HG03045 (cell line): ENCODE measurements around the gene RTF1.

Experiments
- ATAC-seq: cut with Tn5 transposase; IDR thresholded peaks from one replicate; pipeline ENCODE4 v1.9.1; 2021; ENCODE audit warnings: mild to moderate bottlenecking, moderate library complexity; ENCODE audit not compliant: unreplicated experiment

Gene RTF1

DNA sequence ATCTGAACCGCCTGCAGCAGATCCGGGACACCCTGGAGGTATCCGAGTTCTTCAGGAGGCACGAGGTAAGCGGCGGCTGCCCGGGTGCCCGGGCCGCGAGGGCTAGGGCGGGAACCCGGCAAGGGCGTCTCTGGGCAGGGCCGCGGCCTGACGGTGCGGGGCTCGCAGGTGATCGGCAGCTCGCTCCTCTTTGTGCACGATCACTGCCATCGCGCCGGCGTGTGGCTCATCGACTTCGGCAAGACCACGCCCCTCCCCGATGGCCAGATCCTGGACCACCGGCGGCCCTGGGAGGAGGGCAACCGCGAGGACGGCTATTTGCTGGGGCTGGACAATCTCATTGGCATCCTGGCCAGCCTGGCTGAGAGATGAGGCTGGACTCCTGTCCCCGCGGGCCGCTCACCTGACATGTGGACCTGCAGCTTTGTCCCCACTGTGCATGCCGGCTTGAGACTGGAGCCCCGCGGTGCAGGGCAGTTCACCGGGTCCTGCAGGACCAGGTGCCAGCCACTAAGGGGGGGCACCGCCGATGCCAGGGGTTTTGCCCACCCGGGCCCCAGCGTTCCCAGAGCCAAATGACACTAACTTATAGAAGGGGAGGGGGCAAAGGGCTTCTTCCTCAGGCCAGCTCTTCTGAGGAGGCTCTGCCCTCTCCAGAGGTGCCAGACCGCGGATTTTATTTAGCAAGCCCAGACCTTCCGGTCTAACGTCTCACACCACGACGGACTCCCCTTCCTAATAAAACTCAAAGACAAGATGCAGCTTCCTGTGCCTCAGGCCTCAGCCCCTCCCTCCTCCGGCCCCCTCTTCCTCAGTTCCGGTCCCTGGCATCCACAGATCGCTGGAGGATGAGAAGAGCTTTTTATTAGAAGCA, 86.1 kb downstream of the RTF1 start:
- ATAC-seq: no peak

DNA sequence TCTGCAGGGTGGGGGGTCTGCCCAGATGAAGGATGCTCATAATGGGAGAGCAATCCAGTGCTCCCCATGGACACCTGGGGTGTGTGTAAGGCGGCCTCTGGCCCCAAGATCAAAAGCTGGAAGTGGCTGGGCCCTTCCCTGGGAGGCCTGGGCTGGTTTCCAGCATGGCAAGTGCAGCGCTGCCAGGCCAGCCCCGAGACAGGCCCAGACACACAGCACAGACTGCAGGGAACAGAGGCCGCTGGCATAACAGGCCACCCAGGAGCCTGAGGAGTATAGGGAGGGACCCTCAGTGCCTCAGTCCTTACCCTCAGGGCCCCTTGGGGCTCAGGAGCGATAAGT, 86.7 kb downstream of the RTF1 start:
- no peak for ATAC-seq

DNA sequence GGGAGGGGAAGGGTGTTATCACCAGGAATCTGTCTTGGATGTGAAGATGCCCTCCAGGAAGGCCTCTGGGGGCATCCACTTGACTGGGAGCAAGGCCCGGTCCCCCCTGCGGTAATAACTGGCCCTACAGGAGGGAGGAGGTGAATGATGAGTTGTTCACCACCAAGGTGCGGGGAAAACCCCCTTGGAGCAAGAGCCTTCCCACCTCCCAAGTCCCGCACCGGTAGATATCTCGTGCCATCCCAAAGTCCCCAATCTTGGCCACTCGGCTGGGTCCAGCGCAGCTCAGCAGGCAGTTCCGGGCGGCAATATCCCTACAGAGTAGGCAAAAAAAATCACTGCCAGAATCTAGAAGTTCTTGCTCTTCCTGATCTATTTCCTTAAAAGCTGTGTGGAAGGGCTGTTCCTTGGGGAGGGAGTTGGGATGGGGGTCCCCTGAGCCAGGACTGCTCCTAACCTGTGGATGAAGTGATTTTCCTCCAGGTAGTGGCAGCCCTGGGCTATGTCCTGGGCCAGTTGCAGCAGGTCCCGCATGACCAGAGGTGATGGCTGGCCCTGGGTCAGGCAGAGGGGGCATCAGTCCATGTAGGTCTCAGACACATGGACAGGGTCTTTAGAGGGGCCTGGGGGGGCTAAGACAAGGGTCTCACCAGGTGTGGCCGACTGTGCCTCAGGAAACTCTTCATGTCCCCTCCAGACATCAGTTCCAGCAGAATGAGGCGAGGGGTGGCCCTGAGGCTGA, 88.0 kb downstream of the RTF1 start:
- ATAC-seq: no peak

DNA sequence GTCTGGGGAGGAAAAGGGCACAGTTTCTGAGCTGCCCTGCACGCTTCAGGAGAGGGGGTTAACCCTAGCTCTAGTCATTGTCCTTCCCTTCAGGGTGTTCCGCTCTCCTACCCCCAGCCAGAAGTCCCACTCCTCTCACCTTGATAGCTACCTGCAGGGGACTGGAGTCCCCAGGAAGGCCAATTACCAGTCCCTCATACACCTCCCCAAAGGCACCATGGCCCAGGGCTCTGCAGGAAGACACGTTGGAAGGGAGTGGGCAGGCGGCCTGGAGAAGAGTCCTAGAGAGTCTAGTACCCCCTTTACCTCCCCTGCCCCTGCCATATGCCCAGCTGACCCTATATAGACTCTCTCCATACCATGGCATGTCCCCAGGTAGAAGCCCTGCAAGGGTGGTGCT, 88.9 kb downstream of the RTF1 start:
- ATAC-seq: no peak

DNA sequence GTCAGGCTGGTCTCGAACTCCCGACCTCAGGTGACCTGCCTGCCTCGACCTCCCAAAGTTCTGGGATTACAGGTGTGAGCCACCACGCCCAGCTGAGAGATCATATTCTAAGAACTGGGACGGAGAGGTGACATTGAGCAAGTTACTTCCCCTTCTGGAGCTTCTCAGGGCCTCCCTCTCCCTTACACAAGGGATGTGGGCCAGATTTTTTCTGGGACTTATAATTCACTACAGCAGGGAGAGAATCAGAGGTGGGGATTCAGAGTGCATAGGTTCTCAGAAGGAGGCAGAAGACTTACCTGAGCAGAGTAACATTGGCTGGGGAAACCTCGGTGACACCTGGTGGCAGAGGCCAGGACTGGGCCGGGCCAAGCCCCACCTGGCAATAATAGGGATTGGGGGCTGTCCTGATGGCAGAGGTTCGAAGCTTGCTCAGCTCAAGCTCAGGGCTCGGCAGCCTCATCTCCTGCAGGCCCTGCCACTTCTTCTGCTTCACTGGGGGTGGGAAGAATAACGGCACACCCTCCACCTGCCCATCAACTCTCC, 90.0 kb downstream of the RTF1 start:
- ATAC-seq: no peak

DNA sequence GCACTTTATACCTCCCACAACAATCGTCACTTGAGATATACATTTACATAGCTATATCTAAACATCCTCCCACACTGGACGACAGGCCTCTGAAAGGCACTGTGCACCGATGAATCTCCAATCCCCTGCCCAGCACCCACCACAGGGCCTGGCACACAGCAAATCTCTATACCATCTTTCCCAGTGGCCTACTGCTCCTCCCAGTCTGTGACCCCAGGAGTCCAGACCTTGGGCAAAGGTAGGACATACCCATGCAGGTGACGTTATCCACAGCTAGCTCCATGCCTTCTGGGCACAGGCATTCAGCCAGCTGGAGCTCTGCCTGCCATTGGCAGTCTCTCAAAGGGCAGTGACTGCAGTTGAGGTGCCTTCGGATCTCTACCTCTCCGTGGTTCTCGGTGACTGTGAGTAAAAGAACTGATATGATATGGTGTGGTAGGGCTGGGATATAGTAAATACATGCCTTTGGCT, 91.0 kb downstream of the RTF1 start:
- ATAC-seq: no peak

DNA sequence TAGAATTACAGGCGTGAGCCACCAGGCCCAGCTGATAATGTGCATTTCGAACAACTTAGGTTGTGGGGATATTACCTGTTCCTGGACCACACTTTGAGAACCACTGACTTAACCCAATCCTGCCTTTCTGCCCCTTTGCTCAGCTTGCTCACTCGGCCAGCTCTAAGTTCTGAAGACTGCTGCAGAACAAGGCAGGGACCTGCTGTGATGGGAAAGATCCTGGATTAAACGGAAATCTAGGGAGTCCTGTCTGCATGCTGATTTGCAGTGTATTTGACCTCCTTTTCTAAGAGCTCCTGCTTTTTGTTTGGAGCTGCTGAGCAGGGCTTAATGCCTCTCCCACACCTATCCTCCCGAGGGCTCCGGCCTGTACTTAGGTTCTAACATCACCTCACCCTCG, 93.8 kb downstream of the RTF1 start:
- no peak for ATAC-seq

DNA sequence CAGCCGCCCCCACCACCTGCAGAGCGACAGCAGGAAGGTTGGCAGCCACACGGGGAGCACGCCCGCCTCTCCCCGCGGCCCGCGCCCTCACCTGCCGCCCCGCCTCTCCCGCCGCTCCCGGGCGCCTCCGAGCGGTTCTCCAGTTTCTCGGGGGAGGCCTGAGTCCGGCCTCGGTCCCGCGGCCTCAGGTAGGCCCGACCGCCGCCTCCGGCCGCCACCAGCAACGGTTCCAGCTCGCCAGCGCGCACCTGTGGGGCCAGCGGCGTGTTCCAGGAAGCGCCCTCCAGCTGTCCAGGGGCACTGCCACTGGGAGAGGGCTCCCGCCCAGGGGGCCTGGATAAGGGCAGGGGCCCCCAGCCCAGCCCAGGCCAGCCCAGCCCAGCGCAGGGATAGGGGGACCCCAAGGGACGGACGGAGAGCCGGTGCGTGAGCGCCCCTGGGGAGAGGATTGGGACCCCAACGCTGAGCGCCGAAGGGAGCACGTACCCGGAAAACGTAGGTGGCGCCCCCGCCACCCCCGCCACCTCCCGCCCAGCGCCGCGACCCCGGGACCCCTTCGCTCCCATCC, 94.5 kb downstream of the RTF1 start:
- no peak for ATAC-seq

DNA sequence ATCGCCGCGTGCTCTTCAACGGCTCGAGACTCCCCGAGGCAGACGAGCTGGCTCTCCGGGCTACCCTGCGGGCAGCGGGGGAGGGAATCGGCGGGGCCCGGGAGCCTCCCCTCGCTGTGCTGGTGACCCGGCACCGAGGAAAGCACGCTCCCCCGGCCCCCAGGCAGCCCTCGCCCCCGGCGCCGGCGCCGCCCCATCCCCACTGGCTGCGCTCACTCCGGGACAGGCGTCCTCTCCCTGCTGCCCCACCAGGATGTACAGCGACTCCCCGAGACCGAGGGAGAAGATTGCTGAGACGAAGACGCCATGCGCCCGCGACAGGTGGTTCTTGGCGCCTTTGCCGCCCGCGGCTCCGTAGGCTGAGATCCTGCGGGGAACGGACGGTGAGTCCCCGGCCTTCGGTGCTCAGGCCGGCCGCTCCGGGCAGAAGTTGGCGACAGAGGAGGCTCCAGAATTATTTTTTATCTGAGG, 95.0 kb downstream of the RTF1 start:
- no peak for ATAC-seq

DNA sequence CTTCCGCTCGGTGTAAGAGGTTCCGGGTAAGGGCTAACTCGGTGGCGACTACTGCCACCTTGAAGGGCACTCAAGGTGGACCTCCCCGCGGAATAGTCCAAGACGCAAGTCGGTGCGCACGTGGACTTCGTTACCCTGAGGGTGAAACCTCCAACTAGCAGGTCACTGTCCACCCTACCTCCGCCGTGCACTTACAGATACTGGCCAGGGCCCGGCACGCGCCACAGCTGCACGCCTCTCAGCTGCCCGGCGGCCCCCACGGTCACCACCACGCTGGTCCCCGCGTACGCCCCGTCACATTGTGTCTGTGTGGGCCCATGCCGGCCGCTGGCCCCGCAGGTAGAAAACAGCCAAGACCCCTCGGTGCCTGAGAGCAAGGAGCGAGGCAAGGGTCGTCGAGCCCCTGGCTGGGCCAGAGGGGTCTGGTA, 95.6 kb downstream of the RTF1 start:
- ATAC-seq: no peak

DNA sequence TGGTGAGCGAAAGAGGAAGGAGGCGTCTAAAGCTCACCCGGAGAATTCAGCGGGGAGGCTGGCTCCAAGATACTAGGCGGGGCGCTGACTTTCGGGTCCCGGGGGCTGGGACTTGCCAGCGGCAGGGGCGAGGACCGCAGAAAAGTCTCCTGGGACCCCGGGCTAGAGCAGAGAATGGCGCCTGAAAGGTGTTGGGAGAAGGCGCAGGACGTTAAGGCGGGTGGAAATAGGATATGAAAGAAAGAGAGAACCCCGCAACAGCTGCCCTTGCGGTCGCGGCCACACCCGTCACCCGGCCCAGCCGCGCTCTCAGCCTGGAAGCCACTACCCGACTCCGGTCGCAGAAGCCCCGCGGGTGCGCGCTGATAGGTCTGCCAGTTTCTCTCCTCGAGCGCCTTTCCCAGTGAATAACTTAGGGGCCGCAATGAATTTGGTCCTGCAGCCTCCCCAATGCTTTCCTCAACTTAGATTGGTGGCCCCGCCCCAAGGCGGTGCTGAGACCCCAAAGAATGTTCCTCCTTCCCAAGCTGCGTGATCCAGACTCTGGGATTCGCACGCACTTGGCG, 96.1 kb downstream of the RTF1 start:
- no peak for ATAC-seq

DNA sequence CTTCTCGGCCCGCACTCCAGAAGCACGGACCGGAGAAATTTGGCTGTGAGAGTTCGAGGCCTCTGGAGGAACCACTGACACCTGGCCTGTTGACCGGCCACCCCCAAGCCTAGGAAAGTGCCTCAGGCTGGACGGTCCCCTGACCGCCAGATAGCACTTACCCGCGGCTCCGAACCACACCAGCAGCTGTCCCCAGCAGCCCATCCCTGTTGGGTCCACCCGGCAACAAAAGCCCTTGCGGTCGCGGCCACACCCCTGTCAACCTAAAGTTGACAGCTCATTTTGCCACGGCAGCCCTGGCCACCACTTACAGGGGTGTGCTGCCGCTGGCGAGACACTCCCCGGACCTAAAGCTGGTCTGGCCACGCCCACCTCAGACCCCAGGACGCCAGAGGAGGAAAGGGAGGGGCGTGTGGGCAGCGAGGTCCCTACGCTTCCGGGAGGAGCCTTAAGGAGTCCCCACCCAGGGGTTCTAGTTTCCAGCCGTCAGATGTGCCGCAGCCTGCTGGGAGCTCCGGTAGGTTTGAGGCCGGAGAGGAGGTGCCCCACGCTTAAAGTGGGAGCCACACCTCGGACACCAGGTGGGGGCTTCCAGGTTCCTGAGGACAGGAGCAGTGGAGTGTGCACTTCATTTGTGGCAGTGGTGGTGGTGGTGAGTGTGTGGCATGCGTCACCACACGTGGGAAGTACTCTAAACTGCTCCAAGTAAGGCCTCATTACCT, 96.8 kb downstream of the RTF1 start, which contains the start of gene LTK:
Gene LTK (minus strand): TSS at position 322 of the 722 bp plus-strand sequence. CDS start 118 bp downstream, at position 204.
- ATAC-seq: no peak

DNA sequence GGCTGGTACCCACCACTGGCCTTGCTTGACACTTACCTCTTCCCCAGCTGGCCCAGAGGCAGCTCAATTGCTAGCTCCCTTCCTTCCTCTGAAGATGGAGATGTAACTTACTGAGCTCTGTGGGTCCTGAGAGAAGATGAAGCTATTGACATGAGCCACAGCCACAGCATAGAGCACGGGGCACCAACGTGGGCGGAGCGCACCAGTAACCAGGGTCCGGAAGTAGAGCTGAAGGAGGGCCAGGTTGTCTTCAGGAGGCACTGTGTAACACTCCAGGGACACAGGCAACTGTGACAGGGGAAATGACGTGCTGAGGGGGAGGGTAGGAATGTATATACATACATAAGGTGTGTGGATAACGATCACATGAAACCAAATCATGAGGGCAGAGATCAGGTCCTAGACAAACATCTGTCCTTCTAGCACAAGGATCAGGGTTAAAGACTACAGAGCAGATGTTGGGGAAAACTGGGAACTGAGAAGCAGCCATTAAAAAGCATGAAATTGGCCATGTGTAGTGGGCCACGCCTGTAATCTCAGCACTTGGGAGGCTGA, 101.1 kb downstream of the RTF1 start:
- no peak for ATAC-seq

DNA sequence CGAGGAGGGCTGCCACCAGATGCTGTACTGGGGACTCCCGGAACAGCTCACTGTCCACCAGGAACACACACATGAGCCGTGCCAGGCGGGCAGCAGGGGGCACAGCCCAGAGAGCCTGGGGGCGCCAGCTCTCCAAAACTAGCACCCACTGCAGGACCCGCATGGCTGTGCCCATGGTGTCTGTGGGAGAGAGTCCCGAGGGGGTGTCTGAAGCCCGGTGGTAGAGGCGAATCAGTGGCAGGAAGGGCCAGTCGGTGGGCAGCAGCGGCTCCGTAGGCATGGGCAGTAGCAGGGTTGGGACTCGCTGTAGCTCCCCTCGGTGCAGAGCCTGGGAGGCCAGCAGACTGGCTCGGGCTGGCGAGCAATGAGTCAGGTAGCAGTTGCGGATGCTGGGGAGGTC, 103.7 kb downstream of the RTF1 start:
- no peak for ATAC-seq

DNA sequence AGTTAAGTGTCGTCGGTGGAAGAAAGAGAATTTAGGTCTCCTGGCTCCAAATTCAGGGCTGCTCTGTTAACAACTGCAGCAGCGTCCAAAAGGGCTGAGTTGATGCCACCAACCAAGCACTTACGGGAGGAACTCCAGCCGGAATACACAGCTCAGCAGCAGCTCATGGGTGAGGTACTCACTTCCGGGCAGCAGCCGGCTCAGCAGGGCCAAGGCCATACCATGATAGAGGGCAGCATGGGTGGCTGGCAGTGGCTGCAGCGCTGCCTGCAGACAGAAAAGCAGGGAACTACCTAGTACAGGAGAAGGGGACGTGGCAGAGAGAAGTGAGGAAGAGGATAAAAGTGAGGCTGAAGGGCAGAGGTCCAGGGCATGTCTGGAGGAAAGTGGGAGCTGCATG, 104.7 kb downstream of the RTF1 start:
- ATAC-seq: no peak

DNA sequence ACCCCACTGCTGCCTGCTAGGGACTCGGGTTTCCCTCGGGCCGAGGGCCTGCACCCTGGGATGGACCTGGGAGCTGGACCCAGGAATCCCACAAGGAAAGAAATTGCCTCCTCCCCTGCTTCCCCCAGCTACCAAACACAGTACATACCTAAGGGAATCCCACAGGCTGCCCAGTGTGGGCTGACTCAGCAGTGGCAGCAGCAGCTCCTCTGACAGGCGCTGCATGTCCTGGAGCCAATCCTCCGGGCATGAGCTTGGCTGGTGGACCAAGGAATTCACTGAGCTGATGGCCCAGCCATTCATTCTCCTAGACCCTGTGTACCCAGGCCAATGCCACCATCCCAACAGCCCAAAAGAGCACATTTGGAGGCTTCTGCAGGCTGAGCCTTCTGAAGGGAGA, 106.2 kb downstream of the RTF1 start:
- no peak for ATAC-seq

DNA sequence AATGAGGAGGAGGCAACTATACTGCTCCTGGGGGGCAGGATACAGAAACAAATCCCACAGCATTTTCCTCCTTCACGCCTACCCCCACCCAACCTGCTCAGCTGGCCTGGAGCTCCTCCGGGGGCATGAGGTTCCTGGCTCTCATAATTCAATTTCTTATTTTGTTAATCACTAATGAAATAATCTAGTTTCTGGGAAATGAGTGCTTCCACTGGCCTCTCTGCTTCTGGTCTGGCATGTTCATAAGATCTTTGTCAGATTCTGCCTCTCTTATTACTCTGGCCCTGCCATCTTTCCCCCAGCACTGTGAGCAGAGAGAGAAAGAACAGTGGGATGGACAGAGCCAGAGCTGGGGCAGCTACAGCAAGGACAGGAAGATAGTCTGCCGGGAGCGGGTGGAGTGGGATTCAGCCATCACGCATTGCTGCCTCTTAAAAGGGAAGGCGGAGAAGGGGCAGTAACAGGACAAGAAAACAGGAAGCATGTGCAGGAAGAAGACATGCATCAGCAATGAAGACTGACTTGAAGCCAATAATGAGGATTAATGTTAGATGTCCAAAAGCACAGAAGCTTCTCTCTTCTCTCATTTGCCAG, 113.6 kb downstream of the RTF1 start:
- ATAC-seq: no peak
